ENCODE data around the gene ZYG11A.

Gene ZYG11A

DNA sequence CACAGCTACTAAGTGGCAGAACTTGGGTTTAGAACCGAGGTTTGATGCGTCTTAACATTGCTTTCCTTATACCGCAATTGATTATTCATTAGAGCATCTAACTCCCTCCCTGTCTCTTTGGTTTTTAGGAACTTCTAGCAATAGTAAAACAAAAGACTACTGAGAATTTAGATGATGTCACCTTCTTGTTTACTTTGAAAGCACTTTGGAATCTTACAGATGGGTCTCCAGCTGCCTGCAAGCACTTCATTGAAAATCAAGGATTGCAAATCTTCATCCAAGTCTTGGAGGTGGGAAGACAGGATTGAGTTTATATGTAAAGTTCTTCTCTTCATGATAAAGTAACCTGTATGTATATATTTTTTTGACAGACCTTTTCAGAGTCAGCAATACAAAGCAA lies 35.0 kb downstream of the ZYG11A start:
- no peak for DNase-seq (ENCODE audit: low read depth, low spot score)
- in situ Hi-C loops (cut with HindIII; ENCODE audit: low sequenced_read_pairs) = no loop called here
- H3K4me3 ChIP-seq (ENCODE audit: low read depth, low read length) = no peak overlapping the region
- TF ChIP-seq, protein P1, sequence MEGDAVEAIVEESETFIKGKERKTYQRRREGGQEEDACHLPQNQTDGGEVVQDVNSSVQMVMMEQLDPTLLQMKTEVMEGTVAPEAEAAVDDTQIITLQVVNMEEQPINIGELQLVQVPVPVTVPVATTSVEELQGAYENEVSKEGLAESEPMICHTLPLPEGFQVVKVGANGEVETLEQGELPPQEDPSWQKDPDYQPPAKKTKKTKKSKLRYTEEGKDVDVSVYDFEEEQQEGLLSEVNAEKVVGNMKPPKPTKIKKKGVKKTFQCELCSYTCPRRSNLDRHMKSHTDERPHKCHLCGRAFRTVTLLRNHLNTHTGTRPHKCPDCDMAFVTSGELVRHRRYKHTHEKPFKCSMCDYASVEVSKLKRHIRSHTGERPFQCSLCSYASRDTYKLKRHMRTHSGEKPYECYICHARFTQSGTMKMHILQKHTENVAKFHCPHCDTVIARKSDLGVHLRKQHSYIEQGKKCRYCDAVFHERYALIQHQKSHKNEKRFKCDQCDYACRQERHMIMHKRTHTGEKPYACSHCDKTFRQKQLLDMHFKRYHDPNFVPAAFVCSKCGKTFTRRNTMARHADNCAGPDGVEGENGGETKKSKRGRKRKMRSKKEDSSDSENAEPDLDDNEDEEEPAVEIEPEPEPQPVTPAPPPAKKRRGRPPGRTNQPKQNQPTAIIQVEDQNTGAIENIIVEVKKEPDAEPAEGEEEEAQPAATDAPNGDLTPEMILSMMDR (IDR thresholded peaks at IDR 0.05; ENCODE audit: low read depth, low read length) = no peak

DNA sequence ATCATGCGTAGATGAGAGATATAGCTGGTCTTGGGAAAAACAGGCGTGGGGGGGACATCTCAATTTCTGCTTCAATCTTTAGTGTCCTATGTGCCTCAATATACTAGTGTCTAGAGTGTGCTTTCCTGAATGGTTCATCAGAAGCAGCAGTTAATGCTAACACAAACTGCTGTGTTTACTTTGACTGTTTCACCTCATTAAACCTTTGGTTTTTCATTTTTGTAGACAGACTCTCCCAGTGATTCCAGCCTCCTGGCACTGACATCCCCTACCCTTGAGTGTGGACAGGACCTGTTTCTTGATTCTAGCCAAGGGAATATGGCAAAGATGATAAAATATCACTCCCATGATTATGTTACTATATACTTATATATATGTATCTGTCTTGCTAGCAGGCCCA lies 37.6 kb downstream of the ZYG11A start:
- in situ Hi-C loops (cut with HindIII; ENCODE audit: low sequenced_read_pairs) = no loop called here
- TF ChIP-seq, protein P1 (IDR thresholded peaks at IDR 0.05; ENCODE audit: low read depth, low read length) = no peak
- no peak for DNase-seq (ENCODE audit: low read depth, low spot score)
- H3K4me3 ChIP-seq (ENCODE audit: low read depth, low read length) = no peak overlapping the region

DNA sequence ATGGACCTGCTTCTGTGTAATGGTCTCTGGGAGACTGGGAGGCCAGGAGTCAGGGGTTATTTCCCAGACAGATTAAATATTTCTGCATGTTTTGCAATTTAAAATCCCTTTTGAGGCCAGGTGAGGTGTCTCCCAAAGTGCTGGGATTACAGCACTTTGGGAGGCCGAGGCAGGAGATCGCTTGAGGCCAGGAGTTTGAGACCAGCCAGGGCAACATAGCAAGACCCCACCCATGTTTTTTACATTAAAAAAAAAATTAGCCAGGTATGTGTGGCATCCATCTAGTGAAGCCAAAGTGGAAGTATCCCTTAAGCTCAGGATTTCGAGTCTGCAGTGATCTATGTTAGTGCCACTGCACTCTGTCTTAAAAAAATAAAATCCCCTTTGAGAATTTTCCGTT lies 44.9 kb downstream of the ZYG11A start:
- DNase-seq (ENCODE audit: low read depth, low spot score) = no peak
- in situ Hi-C loops (cut with HindIII; ENCODE audit: low sequenced_read_pairs) = no loop called here
- TF ChIP-seq, protein P1 (IDR thresholded peaks at IDR 0.05; ENCODE audit: low read depth, low read length) = no peak
- no peak overlapping the region for H3K4me3 ChIP-seq (ENCODE audit: low read depth, low read length)

DNA sequence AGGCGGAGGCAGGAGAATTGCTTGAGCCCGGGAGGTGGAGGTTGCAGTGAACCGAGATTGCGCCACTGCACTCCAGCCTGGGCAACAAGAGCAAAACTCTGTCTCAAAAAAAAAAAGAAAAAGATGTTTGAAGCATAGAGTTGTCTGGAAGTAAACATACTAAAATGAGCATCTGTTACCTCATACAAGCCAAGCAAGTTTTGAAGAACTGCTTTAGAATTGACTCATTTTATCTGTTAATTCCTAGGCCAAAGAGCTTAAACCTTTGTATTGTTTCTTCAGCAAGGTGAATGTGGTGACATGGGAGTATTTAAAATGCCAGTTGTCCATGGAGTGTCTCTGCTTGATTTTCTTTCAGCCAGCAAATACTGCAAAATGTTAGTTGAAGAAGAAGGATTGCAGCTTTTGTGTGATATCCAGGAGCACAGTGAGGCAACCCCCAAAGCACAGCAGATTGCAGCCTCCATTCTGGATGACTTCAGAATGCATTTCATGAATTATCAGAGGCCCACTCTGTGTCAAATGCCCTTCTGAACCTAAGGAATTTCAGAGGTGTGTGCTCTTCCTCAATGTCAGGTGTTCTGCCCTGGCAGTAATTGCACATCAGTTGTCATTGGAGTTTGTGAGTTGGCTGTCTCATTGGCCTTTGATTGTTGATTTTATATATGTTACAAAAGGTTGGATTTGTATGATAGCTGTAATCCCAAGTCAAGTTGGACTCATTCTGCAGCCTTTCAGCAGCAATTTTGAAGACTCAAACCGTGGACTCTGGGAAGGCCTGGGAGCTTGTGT lies 50.1 kb downstream of the ZYG11A start:
- no peak for DNase-seq (ENCODE audit: low read depth, low spot score)
- in situ Hi-C loops (cut with HindIII; ENCODE audit: low sequenced_read_pairs) = no loop called here
- TF ChIP-seq, protein P1 (IDR thresholded peaks at IDR 0.05; ENCODE audit: low read depth, low read length) = no peak
- H3K4me3 ChIP-seq (ENCODE audit: low read depth, low read length) = no peak overlapping the region

DNA sequence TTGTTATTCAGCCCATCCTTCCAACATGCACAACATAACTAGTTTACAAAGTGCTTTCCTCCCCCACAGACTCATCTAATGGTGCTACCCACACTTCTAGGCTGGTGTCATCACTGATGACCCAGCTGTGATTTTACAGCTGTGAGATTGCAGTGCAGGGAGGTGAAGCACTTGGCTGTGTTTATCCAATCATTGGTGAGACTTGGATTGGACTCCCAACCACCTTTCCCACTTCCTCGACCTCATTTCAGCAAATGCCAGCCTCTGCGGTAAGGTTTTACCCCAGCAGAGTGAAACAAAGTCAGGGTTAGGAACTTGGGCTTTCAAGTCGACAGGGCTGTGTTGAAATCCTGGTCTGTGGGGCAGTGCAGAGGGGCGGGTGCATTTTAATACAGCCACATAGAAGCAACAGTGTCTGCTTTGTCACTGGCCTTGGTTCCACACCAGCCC lies 56.9 kb downstream of the ZYG11A start:
- in situ Hi-C loops (cut with HindIII; ENCODE audit: low sequenced_read_pairs) = no loop called here
- peak; percentile 17 for DNase-seq (ENCODE audit: low read depth, low spot score)

DNA sequence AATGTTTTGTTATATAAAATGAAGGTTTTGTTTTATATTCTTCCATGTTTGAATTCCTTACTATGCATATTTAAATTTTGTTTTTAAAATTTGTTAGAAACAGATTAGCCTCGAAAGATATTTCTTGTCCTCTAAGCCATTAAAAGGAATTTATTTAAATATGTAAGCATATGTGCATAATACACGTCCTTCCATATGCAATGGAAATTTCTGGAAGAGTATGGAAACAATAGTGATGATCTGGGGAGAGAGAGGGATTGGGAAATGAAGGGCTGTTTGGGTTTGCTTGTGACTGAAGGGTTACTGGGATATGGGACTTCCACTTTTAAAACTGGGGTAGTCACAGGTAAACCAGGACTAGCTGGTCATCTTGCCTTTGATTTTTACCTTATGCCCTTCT lies 57.8 kb downstream of the ZYG11A start:
- in situ Hi-C loops (cut with HindIII; ENCODE audit: low sequenced_read_pairs) = no loop called here
- no peak for DNase-seq (ENCODE audit: low read depth, low spot score)
- no peak overlapping the region for H3K4me3 ChIP-seq (ENCODE audit: low read depth, low read length)
- TF ChIP-seq, protein P1 (IDR thresholded peaks at IDR 0.05; ENCODE audit: low read depth, low read length) = no peak

More for the DNA sequence above, 56.9 kb downstream of the ZYG11A start:
- TF ChIP-seq, protein P1 (IDR thresholded peaks at IDR 0.05; ENCODE audit: low read depth, low read length) = no peak
- H3K4me3 ChIP-seq (ENCODE audit: low read depth, low read length) = no peak overlapping the region

Measured in astrocyte of the spinal cord (primary cell).